Endometrial microvascular endothelial cells (primary cell): ENCODE results near the gene CTNNA3. TPM values are rescaled to one million over a fixed set of nuclear protein-coding genes. Genes with fewer than 3 reads are reported as not detected.

Source experiments
- in situ Hi-C: cut with HindIII; loops from 2 replicates; pipeline ENCODE4 v1.10.0; 2017; ENCODE audit warnings: low sequenced_read_pairs, low pct_unique_long_range_greater_than_20kb; ENCODE audit errors: inconsistent ontology term
- total RNA-seq: library from RNA; depleted of rRNA; stranded (reverse); fragments of >200 nt; gene quantifications from one replicate; pipeline ENCODE4 v1.2.3, GENCODE V29; 2015; ENCODE audit errors: inconsistent ontology term

Gene CTNNA3
- total RNA-seq, 1 donor from 2014 or later = not detected

- in situ Hi-C loops = no loop called here
Observed at GRCh38 chr10:66228887-66229286, 1467.1 kb downstream of the CTNNA3 start.

- in situ Hi-C loops = no loop called here
Observed at GRCh38 chr10:66223656-66224055, 1472.3 kb downstream of the CTNNA3 start.

- in situ Hi-C loops = no loop called here
Observed at GRCh38 chr10:66222462-66223046, 1473.4 kb downstream of the CTNNA3 start.

- in situ Hi-C loops = no loop called here
Observed at GRCh38 chr10:66218981-66219587, 1476.9 kb downstream of the CTNNA3 start.

GRCh38 chr10:66218289-66218688 is 1477.7 kb downstream of the CTNNA3 start:
- in situ Hi-C loops = no loop called here

- in situ Hi-C loops = no loop called here
Observed at GRCh38 chr10:66215920-66216319, 1480.1 kb downstream of the CTNNA3 start.

- in situ Hi-C loops = no loop called here
Observed at GRCh38 chr10:66214721-66215404, 1481.1 kb downstream of the CTNNA3 start.

- in situ Hi-C loops = no loop called here
Observed at GRCh38 chr10:66209025-66209424, 1487.0 kb downstream of the CTNNA3 start.

- in situ Hi-C loops = no loop called here
Observed at GRCh38 chr10:66204838-66205237, 1491.2 kb downstream of the CTNNA3 start.

GRCh38 chr10:66202101-66202500 is 1493.9 kb downstream of the CTNNA3 start:
- in situ Hi-C loops = no loop called here

- in situ Hi-C loops = no loop called here
Observed at GRCh38 chr10:66192162-66192831, 1503.7 kb downstream of the CTNNA3 start.

GRCh38 chr10:66190413-66190812 is 1505.6 kb downstream of the CTNNA3 start:
- in situ Hi-C loops = no loop called here

- in situ Hi-C loops = no loop called here
Observed at GRCh38 chr10:66189271-66189670, 1506.7 kb downstream of the CTNNA3 start.

GRCh38 chr10:66187053-66187733 is 1508.8 kb downstream of the CTNNA3 start:
- in situ Hi-C loops = no loop called here

- in situ Hi-C loops = no loop called here
Observed at GRCh38 chr10:66183028-66183427, 1513.0 kb downstream of the CTNNA3 start.

GRCh38 chr10:66180581-66181318 is 1515.2 kb downstream of the CTNNA3 start:
- in situ Hi-C loops = no loop called here

- in situ Hi-C loops = no loop called here
Observed at GRCh38 chr10:66180021-66180420, 1516.0 kb downstream of the CTNNA3 start.

- in situ Hi-C loops = no loop called here
Observed at GRCh38 chr10:66176772-66177171, 1519.2 kb downstream of the CTNNA3 start.

GRCh38 chr10:66167816-66168215 is 1528.2 kb downstream of the CTNNA3 start:
- in situ Hi-C loops = no loop called here
